Heart left ventricle (tissue), 13 donors: Measurements from ENCODE around the gene CHRNG.

ENCODE experiments used
- POLR2A ChIP-seq, 2 donors: fragments of 450-650 bp; IDR thresholded peaks; one replicate each; pipeline ENCODE4 v1.6.1; 2017; ENCODE audit warnings: antibody characterized with exemption in 2 of 2, mild to moderate bottlenecking in 2 of 2, moderate library complexity in 2 of 2
- TF ChIP-seq, protein P1 (sequence below), 12 donors: fragments of 200-600 bp; sonication (generic) in 4 of 12; IDR thresholded peaks; one replicate each; pipeline versions ENCODE4 v1.5.0 to v1.8.0; 2018 to 2022; ENCODE audit warnings: antibody characterized with exemption in 12 of 12, mild to moderate bottlenecking in 5 of 12
- donor health status: ischemic (EF 13 %, LVEDD 7.1; RV severe dilation, severe dysfunction).
- donor health status: DM: no; HTN: yes; CAD: no.
- donor health status: DM: no; HTN: no; CAD: no.
- donor health status: ischemic (EF 25% LVEDD 6.9; RV normal size, moderate dysfunction).
- donor health status: ischemic (EF 25% LVEDD 5.7; RV mildly dilated, moderate dysfunction).
- donor health status: ischemic (EF 35%, LVEDD 5.7; RV mildly dilated, moderate dysfunction).
- donor health status: nonischemic (EF 11% LVEDD 7.7; RV severe dilation, severe dysfunction).
- donor health status: DM: yes; HTN: yes; CAD: no.
- donor health status: PGD.
- donor health status: ischemic (EF 29% LVEDD 5.4; RV normal size, mild dysfunction).
- donor health status: nonischemic (EF 23%, LVEDD 6.1; RV moderate dilation, normal function).

GRCh38 chr2:232525199-232525598 is 14.3 kb upstream of the CHRNG start:
- TF ChIP-seq, protein P1, sequence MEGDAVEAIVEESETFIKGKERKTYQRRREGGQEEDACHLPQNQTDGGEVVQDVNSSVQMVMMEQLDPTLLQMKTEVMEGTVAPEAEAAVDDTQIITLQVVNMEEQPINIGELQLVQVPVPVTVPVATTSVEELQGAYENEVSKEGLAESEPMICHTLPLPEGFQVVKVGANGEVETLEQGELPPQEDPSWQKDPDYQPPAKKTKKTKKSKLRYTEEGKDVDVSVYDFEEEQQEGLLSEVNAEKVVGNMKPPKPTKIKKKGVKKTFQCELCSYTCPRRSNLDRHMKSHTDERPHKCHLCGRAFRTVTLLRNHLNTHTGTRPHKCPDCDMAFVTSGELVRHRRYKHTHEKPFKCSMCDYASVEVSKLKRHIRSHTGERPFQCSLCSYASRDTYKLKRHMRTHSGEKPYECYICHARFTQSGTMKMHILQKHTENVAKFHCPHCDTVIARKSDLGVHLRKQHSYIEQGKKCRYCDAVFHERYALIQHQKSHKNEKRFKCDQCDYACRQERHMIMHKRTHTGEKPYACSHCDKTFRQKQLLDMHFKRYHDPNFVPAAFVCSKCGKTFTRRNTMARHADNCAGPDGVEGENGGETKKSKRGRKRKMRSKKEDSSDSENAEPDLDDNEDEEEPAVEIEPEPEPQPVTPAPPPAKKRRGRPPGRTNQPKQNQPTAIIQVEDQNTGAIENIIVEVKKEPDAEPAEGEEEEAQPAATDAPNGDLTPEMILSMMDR (IDR thresholded peaks at IDR 0.05): no peak
- no peak for TF ChIP-seq POLR2A (IDR thresholded peaks at IDR 0.05)
